ENCODE data around the gene XG.
A peak's percentile ranks its signal among the peaks of the same experiment; 100 is the strongest.

XG gene

GRCh38 chrX:2828959-2829411 is 77.1 kb downstream of the XG start:
- Histone ChIP-seq H3K36me3 (ENCODE audit: low read depth) (no peaks in the 10 kb centered on the region), H3K4me1 (ENCODE audit: insufficient read depth, poor library complexity, severe bottlenecking) (no peaks in the 10 kb centered on the region), H3K27ac (ENCODE audit: poor library complexity, severe bottlenecking) (no peak overlapping the region), H3K4me3 (ENCODE audit: severe bottlenecking) (peak overlapping the region; percentile 15), H3K9me3 (ENCODE audit: severe bottlenecking) (no peaks in the 10 kb centered on the region), H3K27me3 (ENCODE audit: insufficient read depth, poor library complexity, severe bottlenecking) (no peaks in the 10 kb centered on the region)
- no peak for TF ChIP-seq CTCF (IDR thresholded peaks at IDR 0.05; ENCODE audit: poor library complexity, severe bottlenecking)
- no peak for ATAC-seq (ENCODE audit: low read depth)
- no peak for DNase-seq (ENCODE audit: low spot score)

- H3K27me3 ChIP-seq (ENCODE audit: insufficient read depth, poor library complexity, severe bottlenecking), result no peaks in the 10 kb centered on the region
- no peaks in the 10 kb centered on the region for H3K4me1 ChIP-seq (ENCODE audit: insufficient read depth, poor library complexity, severe bottlenecking)
- no peak for TF ChIP-seq CTCF (IDR thresholded peaks at IDR 0.05; ENCODE audit: poor library complexity, severe bottlenecking)
- DNase-seq (ENCODE audit: low spot score) (no peak), ATAC-seq (ENCODE audit: low read depth) (no peak)
- H3K36me3 ChIP-seq (ENCODE audit: low read depth), result no peaks in the 10 kb centered on the region
- H3K9me3 ChIP-seq (ENCODE audit: severe bottlenecking), result no peaks in the 10 kb centered on the region
- H3K27ac ChIP-seq (ENCODE audit: poor library complexity, severe bottlenecking), result no peak overlapping the region
- no peak overlapping the region for H3K4me3 ChIP-seq (ENCODE audit: severe bottlenecking)
Measured at GRCh38 chrX:2829469-2830246, 77.8 kb downstream of the XG start.

- no peak for ATAC-seq (ENCODE audit: low read depth)
- H3K27me3 ChIP-seq (ENCODE audit: insufficient read depth, poor library complexity, severe bottlenecking), result no peaks in the 10 kb centered on the region
- DNase-seq (ENCODE audit: low spot score), result no peak
Measured at GRCh38 chrX:2831471-2832228, 79.8 kb downstream of the XG start.

GRCh38 chrX:2837961-2838360 is 86.1 kb downstream of the XG start:
- Histone ChIP-seq H3K4me3 (ENCODE audit: severe bottlenecking) (no peak overlapping the region), H3K27ac (ENCODE audit: poor library complexity, severe bottlenecking) (no peak overlapping the region), H3K9me3 (ENCODE audit: severe bottlenecking) (no peaks in the 10 kb centered on the region), H3K4me1 (ENCODE audit: insufficient read depth, poor library complexity, severe bottlenecking) (no peaks in the 10 kb centered on the region), H3K36me3 (ENCODE audit: low read depth) (no peaks in the 10 kb centered on the region), H3K27me3 (ENCODE audit: insufficient read depth, poor library complexity, severe bottlenecking) (no peaks in the 10 kb centered on the region)
- no peak for DNase-seq (ENCODE audit: low spot score)
- TF ChIP-seq CTCF (IDR thresholded peaks at IDR 0.05; ENCODE audit: poor library complexity, severe bottlenecking), result no peak
- ATAC-seq (ENCODE audit: low read depth), result no peak

More at GRCh38 chrX:2831471-2832228, 79.8 kb downstream of the XG start:
- Histone ChIP-seq H3K27ac (ENCODE audit: poor library complexity, severe bottlenecking) (no peak overlapping the region), H3K36me3 (ENCODE audit: low read depth) (no peaks in the 10 kb centered on the region), H3K4me3 (ENCODE audit: severe bottlenecking) (no peak overlapping the region), H3K9me3 (ENCODE audit: severe bottlenecking) (no peaks in the 10 kb centered on the region), H3K4me1 (ENCODE audit: insufficient read depth, poor library complexity, severe bottlenecking) (no peaks in the 10 kb centered on the region)
- TF ChIP-seq CTCF (IDR thresholded peaks at IDR 0.05; ENCODE audit: poor library complexity, severe bottlenecking), result no peak
